IPS DF 6.9 (cell line): ENCODE results near the gene TPRG1.

ENCODE experiments used
- DNase-seq: peaks from one replicate; pipeline ENCODE4 v3.0.0-alpha.2; 2013; ENCODE audit warnings: low read depth, low spot score
- H3K27ac ChIP-seq: one replicate; pipeline ENCODE4 v1.5.1; 2013; ENCODE audit warnings: low read length, control low read depth
- H3K27me3 ChIP-seq: 2 replicates; pipeline ENCODE4 v1.6.1; 2013; ENCODE audit warnings: mild to moderate bottlenecking, low read length; ENCODE audit not compliant: control insufficient read depth, insufficient read depth
- H3K36me3 ChIP-seq: 2 replicates; pipeline ENCODE4 v1.6.1; 2013; ENCODE audit warnings: low read length; ENCODE audit not compliant: control insufficient read depth, insufficient read depth
- H3K4me1 ChIP-seq: 2 replicates; pipeline ENCODE4 v1.6.1; 2013; ENCODE audit warnings: low read length; ENCODE audit not compliant: control insufficient read depth, insufficient read depth
- H3K4me3 ChIP-seq: 2 replicates; pipeline ENCODE4 v1.5.1; 2013; ENCODE audit warnings: mild to moderate bottlenecking, low read length
- H3K9me3 ChIP-seq: 2 replicates; pipeline ENCODE4 v1.6.1; 2013; ENCODE audit warnings: low read length, inconsistent platforms; ENCODE audit not compliant: control insufficient read depth, insufficient read depth
- WGBS: extraction: QIAGEN DNeasy Blood & Tissue Kit; methylation state at CpG from one replicate; pipeline ENCODE4 v1.1.7; 2013; ENCODE audit warnings: mixed read lengths, missing lambda C conversion rate; ENCODE audit not compliant: insufficient read length, insufficient coverage; 5-methylcytosine and 5-hydroxymethylcytosine counted together

The TPRG1 gene

DNA sequence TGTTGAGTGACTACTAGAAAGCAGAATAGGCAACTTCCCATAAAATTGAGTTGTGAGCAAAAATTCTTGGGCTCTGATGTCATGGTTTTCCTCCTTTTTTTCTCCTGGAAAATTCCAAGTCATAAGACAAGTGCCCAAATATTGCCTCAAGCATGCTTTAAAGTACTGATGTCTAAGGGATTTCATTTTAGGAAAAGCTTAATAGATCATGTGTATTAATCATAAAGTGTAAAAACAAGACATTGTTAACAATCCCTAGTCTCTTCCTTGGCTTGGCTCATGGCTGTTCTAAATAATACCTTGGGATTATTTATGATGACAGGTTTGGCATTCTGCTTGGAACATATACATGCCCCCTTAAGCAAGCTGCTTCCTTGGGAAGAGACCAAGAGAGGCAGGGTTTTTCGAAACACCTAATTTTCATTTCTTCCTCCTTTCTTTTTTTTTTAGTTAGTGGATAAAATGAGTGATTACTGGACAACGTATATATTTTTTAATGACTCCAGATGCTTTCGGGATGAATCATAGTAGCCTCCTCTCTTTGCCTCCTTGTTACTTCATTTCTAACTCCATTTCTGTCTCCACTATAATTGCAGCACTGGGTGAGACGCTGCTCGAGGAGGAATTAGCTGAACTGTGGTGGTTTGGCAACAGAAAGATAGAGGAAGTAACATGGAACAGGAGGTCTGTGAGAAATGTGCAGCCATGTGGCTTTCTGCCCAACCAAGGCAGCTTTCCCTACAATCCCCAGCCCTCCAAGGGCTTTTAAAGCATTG, 104.9 kb downstream of the TPRG1 start:
- Histone ChIP-seq H3K9me3 (no peaks in the 10 kb centered on the region), H3K27ac (no peak overlapping the region), H3K27me3 (no peaks in the 10 kb centered on the region), H3K4me1 (no peaks in the 10 kb centered on the region), H3K36me3 (no peaks in the 10 kb centered on the region), H3K4me3 (no peak overlapping the region)
- WGBS = no CpG with 5 or more reads among the region's 5 CpGs
- no peak for DNase-seq

DNA sequence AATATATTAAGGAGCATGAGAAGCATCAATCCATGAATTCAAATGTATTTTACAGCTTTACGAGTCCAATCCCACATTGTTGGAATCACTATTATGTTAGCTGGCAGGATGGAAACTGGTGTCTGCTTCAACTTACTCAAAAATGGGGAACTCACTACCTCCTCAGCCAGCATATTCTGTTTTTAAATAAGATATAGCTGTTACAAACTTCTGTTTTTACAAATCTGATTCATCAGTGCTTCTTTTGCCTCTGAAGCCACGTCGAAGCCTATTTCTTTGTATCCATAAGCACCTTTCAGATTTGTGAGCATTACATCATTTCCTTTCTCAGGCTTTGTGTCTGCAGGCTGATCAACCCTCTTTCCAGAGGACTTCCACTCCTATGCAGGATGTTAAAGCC, 105.9 kb downstream of the TPRG1 start:
- no peak overlapping the region for H3K4me3 ChIP-seq
- no peaks in the 10 kb centered on the region for H3K36me3 ChIP-seq
- no peak overlapping the region for H3K27ac ChIP-seq
- H3K4me1 ChIP-seq = no peaks in the 10 kb centered on the region
- H3K9me3 ChIP-seq = no peaks in the 10 kb centered on the region
- WGBS = no CpG with 5 or more reads among the region's 3 CpGs
- no peak for DNase-seq
- H3K27me3 ChIP-seq = no peaks in the 10 kb centered on the region

DNA sequence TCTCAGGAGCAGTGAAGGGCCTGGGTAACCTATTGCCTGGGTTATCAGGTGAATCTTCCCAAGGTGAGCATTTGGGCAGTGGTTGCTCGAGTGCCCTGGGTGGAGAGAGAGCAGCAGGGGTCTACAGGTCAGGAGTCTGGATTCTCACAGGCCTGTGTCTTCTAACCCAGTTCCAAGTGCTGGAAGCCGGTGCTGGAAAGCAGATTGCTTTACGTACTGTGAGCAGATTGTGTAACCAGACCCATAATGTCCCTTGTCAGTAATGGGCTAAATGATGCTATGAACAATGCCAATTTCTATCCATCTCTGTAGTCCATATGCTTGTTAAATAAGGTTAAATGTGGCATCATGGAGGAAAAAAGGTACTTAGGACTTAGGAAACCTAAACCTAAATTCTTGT, 106.5 kb downstream of the TPRG1 start:
- H3K27ac ChIP-seq = no peak overlapping the region
- H3K36me3 ChIP-seq = no peaks in the 10 kb centered on the region
- no peaks in the 10 kb centered on the region for H3K27me3 ChIP-seq
- no peaks in the 10 kb centered on the region for H3K4me1 ChIP-seq
- H3K9me3 ChIP-seq = no peaks in the 10 kb centered on the region
- no peak overlapping the region for H3K4me3 ChIP-seq
- DNase-seq = no peak
- WGBS = no CpG with 5 or more reads among the region's 3 CpGs

DNA sequence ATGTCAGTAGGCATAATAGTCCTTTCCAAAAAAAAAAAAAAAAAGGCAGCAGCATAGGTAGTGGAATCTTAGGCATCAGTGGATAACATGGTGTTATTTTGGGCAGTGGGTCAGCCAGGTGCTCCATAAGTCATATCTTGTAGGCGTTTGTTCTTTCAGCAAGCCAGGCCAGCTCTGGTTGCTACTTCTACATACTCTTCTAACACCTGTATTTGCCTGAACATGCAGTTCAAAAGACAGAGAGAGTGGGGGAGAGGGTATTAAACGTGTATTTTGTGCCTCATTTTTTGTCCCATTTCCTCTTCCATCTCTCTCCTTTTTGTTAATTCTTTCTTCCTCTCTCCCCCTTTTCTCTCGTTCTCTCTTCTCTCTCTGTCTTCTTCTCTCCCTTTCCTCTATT, 110.4 kb downstream of the TPRG1 start:
- no peaks in the 10 kb centered on the region for H3K36me3 ChIP-seq
- no peak overlapping the region for H3K27ac ChIP-seq
- DNase-seq = no peak
- H3K27me3 ChIP-seq = no peaks in the 10 kb centered on the region
- H3K9me3 ChIP-seq = no peaks in the 10 kb centered on the region
- no peaks in the 10 kb centered on the region for H3K4me1 ChIP-seq
- no peak overlapping the region for H3K4me3 ChIP-seq
- no CpG with 5 or more reads among the region's 3 CpGs for WGBS

DNA sequence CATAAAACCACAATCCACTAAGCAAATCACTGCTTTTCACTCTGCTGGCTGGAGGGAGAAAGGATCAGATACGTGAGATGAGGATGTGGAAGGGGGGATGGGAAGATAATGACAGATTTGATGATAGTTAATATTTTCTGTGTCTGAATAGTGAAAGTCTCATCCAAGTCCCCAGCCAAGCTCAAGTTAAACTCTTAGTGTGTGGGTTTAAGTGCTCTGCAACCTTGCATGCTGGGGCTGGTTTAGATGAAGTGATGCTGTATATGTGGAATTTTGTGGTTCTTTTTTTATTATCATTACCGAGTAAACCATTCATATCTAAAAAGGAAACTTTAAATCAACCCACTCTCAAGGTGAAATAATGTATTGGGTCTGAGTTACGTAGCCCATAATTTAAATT, 111.0 kb downstream of the TPRG1 start:
- Histone ChIP-seq H3K27me3 (no peaks in the 10 kb centered on the region), H3K4me3 (no peak overlapping the region), H3K9me3 (no peaks in the 10 kb centered on the region), H3K36me3 (no peaks in the 10 kb centered on the region), H3K27ac (no peak overlapping the region), H3K4me1 (no peaks in the 10 kb centered on the region)
- no peak for DNase-seq
- 100% methylated on average over 1 of the region's 3 CpGs for WGBS

DNA sequence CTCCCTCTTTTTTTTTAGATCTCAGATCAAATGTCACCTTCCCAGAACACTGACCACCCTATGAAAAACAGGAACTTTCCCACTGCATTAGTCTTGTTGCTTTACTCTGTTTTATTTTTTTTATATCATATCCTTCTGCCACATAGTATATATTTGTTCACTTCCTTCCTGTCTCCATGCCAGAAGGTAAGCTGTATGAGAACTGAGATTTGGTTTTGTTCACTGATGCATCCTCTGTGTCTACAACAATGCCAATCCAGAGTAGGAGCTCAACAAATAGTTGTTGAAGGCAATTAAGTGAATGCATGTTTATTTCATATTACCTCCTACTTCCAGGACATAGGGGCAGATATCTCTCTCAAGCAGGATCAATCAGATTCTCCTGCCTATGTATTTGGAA, 114.4 kb downstream of the TPRG1 start:
- Histone ChIP-seq H3K4me3 (no peak overlapping the region), H3K27ac (no peak overlapping the region), H3K9me3 (no peaks in the 10 kb centered on the region), H3K36me3 (no peaks in the 10 kb centered on the region), H3K4me1 (peaks cover 2% of the 10 kb centered on the region), H3K27me3 (no peaks in the 10 kb centered on the region)
- no peak for DNase-seq

DNA sequence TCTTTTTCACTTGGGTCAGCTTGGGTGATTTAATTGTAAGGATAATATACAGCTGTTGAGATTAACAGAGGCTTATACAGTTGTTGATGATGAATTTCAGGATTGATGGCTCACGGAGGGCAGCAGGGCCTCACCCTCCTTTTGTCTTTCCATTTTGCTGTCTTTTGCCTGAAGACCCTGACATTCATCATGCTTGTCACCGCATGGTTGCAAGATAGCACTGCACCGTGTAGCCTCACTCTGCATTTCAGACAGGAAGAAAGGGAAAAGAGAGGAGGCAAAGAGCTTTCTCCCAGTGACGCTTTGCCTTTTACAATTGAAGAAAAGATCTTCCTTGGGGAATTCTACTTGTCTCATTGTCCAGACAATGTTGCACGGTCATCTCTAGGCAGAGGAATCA, 115.1 kb downstream of the TPRG1 start:
- H3K27me3 ChIP-seq = no peaks in the 10 kb centered on the region
- no peak for DNase-seq
- H3K27ac ChIP-seq = no peak overlapping the region
- no CpG with 5 or more reads among the region's 5 CpGs for WGBS
- peaks cover 2% of the 10 kb centered on the region for H3K4me1 ChIP-seq
- H3K4me3 ChIP-seq = no peak overlapping the region
- no peaks in the 10 kb centered on the region for H3K36me3 ChIP-seq
- no peaks in the 10 kb centered on the region for H3K9me3 ChIP-seq

DNA sequence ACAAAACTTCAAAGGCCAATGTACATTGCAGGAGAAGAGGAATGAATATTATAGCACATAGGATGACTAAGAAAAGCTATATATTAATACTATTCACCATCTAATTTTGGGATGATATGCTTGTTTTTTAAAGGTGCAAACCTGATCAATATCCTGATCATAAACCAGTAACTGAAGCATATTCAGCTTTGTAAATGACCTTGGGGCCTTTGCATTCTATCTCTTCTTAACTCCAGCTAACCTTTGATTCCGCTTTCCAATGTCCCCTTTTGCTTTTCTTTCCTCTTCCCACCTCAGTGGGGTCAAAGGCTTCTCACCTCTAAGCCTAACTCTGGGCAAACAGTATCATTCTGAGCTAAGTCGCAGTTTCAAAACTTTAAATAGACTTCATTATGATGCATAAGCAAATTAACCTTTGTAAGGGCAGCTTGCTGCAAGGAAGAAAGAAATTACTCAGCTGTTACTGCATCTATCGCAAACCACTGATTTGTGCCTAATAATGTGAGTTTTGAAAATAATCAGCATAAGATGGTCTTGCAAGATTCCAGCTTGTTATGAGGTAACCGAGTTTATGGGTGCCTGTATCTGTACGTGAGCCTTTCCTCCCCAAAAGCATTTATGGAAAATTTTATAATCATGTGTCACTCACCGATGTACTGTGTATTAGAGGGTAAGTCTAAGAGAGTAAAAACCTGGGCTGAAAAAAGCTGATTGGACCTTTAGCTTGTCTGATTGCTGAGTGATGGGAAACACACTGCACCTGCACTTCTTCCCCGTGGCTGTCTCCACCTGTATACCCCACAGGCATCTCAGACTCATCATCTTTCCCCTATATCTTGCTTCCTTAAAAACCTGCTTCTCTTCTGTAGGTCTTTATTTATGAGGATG, 116.8 kb downstream of the TPRG1 start:
- Histone ChIP-seq H3K36me3 (no peaks in the 10 kb centered on the region), H3K27me3 (no peaks in the 10 kb centered on the region), H3K4me1 (peaks cover 2% of the 10 kb centered on the region), H3K9me3 (no peaks in the 10 kb centered on the region), H3K27ac (no peak overlapping the region), H3K4me3 (no peak overlapping the region)
- no CpG with 5 or more reads among the region's 7 CpGs for WGBS
- no peak for DNase-seq

DNA sequence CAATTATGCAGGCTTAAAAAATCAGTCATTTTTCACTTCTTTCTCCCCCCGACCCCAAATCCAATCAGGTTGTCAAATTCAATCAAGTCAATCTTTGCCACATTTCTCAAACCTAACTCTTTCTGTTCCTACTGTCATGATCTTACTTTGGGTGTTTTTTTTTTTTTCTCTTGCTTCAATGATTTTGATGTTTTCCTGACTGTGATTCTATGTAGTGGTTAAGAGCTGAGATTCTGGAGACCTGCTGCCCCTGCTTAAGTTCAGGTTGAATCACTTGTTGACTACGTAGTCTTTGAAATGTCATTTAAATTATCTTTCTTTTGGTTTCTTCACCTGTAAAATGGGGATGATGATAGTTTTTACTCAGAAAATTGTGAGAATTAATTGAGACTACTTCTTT, 117.5 kb downstream of the TPRG1 start:
- H3K9me3 ChIP-seq = no peaks in the 10 kb centered on the region
- no peaks in the 10 kb centered on the region for H3K36me3 ChIP-seq
- WGBS = no CpG with 5 or more reads among the region's 2 CpGs
- H3K4me3 ChIP-seq = no peak overlapping the region
- H3K4me1 ChIP-seq = peaks cover 2% of the 10 kb centered on the region
- no peak overlapping the region for H3K27ac ChIP-seq
- no peaks in the 10 kb centered on the region for H3K27me3 ChIP-seq
- no peak for DNase-seq

DNA sequence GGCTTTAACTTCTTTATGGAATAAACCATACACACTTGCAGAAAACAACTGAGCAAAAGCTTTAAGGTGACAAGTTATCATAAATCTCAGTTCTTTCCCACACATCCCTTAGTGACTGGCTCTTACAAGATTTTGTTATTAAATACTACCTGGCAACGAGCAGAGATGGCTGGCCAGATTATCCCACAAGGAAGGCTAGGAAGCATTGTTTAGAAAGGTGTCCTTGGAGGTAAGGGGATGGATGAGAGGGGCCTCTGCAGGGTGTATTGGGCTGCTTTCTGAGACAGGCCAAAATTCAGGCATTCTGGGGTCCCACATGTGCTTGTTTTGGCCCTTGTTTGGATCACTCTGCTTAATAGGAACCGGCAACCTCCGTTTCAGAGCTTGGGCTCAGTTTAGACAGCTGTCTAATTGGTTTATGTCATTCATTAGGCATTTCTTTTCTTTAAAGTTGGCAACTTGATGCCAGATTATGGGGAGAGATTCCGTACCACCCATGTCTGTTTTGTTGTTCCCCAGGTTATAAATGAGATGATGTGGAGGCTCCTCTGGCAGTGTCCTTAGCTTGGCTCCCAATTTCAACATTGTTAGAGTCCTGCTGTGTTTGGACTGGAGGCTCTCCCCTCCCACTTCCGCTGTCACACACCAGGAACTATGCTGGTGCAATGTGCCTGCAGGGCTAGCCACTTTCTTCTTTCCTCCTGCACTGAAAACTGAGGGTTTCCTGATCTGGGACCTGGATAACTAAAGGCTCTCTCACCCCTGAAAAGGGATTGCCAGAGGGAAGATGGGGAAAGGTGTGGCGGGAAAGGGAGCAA, 121.1 kb downstream of the TPRG1 start:
- WGBS = no CpG with 5 or more reads among the region's 6 CpGs
- Histone ChIP-seq H3K4me3 (no peak overlapping the region), H3K27me3 (no peaks in the 10 kb centered on the region), H3K27ac (no peak overlapping the region), H3K4me1 (peaks cover 2% of the 10 kb centered on the region), H3K9me3 (no peaks in the 10 kb centered on the region), H3K36me3 (no peaks in the 10 kb centered on the region)
- DNase-seq = no peak
